Measurements from ENCODE around the gene GCGR.

The GCGR gene

DNA sequence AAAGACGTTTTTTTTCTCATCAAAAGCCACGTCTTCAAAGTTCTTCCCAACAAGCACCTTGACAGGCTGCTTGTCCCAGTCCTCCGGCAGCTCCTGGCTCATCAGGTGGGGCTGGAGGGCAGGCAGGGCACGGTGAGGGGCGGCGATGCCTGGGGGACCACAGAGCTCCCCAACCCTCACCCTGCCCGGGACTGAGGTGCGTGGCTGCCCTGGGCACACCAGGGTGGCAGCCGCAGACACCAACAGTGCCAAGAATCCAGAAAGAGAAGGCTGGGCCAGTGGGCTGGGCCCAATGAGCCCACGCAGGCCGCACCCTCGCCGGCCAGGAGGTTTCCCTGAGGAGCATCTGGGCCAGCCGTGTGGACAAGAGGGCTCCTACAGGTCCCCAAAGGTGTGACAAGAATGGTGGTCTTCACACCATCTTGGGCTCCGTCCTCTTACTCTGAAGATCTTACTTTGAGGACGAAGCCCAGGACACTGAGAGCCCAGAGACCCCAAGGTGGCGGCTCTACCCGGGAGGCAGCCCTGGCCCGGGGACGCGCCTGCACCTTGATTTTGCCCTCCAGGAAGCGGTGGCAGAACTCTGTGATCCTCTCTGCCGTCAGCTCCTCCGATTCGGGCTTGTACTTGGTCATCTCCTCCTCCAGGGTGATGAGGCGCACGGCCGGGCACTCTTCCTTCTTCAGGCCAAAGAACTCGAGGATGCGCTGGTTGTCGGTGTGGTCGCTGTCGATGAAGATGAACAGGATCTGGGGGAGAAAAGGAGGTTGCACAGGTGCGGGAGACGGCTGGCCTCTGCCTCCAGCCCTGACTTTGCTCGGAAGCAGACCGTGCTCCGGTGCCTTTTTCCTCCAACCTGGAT lies 42.2 kb downstream of the GCGR start:
- H3K4me1 Mint-ChIP-seq, result no peaks in the 10 kb centered on the region
- H3K27me3 Mint-ChIP-seq (ENCODE audit: low read depth, poor library complexity), result no peaks in the 10 kb centered on the region
- H3K36me3 Mint-ChIP-seq (ENCODE audit: low read depth), result peaks cover 24% of the 10 kb centered on the region
- no peak overlapping the region for H3K4me3 Mint-ChIP-seq
- no peak overlapping the region for H3K27ac Mint-ChIP-seq
- no peak for DNase-seq
- TF ChIP-seq, protein P1, sequence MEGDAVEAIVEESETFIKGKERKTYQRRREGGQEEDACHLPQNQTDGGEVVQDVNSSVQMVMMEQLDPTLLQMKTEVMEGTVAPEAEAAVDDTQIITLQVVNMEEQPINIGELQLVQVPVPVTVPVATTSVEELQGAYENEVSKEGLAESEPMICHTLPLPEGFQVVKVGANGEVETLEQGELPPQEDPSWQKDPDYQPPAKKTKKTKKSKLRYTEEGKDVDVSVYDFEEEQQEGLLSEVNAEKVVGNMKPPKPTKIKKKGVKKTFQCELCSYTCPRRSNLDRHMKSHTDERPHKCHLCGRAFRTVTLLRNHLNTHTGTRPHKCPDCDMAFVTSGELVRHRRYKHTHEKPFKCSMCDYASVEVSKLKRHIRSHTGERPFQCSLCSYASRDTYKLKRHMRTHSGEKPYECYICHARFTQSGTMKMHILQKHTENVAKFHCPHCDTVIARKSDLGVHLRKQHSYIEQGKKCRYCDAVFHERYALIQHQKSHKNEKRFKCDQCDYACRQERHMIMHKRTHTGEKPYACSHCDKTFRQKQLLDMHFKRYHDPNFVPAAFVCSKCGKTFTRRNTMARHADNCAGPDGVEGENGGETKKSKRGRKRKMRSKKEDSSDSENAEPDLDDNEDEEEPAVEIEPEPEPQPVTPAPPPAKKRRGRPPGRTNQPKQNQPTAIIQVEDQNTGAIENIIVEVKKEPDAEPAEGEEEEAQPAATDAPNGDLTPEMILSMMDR (IDR thresholded peaks at IDR 0.05), result no peak
- H3K9me3 Mint-ChIP-seq, result no peaks in the 10 kb centered on the region

DNA sequence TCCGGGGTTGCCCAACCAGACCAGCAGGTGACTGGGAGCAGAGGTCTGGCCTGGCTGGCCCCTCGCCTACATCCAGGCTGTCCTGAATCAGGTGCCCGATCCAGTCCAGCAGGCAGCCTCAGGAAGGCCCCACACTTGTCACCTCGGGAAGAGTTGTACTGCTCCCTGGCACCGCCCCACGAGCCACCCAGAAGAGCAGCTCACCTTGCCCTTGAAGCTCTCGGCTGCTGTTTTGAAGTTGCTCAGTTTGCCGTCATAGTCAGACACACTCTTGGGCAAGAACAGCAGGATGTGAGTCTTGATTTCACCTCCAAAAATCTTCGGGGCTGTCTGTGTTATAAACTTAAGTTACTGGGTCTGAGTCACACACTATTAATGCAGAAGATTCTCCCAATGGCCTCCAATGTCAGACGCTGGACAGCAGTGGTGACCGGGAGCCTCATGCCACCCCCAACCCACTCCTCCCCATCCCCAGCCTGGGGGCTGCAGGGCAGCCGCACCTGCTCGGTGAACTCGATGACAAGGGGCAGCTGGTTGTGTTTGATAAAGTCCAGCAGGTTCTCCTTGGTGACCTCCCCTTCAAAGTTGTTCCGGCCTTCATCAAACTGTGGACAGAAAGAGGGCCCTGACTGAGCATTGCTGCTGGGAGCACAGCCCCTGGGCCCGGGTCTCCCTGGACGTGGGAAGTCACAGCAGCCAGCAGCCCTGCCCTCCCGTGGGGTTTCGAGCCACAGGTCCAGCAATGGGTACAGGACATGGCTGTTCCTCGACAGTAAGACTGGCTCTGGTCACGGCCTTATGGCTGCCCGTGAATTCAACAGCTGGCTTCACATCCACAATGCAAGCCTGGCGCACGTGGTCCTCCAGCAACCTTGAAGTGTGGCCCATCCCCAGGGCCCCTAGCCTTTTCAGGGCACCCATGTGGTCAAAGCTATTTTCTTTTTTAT lies 43.1 kb downstream of the GCGR start:
- Mint-ChIP-seq H3K4me1 (no peaks in the 10 kb centered on the region), H3K36me3 (ENCODE audit: low read depth) (peaks cover 33% of the 10 kb centered on the region), H3K27ac (no peak overlapping the region), H3K27me3 (ENCODE audit: low read depth, poor library complexity) (no peaks in the 10 kb centered on the region), H3K9me3 (no peaks in the 10 kb centered on the region), H3K4me3 (no peak overlapping the region)
- no peak for DNase-seq
- TF ChIP-seq, protein P1 (IDR thresholded peaks at IDR 0.05), result no peak

DNA sequence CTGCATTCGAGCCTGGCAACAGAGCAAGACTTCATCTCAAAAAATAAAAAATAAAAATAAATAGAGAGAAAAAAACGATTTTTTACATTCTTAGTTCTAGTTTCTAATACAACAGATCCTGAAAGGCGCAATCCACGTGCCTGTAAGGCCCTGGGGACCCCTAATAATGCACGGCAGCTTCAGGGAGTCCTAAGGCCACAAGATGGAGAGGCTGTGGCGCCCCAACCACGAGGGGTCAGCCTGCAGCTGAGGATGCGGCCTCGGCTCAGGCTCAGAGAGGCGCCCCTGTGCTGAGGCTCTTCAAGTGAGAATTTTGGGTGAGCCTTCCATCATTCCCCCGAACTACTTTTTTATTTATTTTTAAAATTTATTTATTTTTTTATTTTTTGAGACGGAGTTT lies 45.5 kb downstream of the GCGR start:
- Mint-ChIP-seq H3K27me3 (ENCODE audit: low read depth, poor library complexity) (no peaks in the 10 kb centered on the region), H3K9me3 (no peaks in the 10 kb centered on the region), H3K36me3 (ENCODE audit: low read depth) (peaks cover 47% of the 10 kb centered on the region), H3K4me1 (no peaks in the 10 kb centered on the region), H3K27ac (no peak overlapping the region), H3K4me3 (no peak overlapping the region)
- no peak for DNase-seq
- TF ChIP-seq, protein P1 (IDR thresholded peaks at IDR 0.05), result no peak

DNA sequence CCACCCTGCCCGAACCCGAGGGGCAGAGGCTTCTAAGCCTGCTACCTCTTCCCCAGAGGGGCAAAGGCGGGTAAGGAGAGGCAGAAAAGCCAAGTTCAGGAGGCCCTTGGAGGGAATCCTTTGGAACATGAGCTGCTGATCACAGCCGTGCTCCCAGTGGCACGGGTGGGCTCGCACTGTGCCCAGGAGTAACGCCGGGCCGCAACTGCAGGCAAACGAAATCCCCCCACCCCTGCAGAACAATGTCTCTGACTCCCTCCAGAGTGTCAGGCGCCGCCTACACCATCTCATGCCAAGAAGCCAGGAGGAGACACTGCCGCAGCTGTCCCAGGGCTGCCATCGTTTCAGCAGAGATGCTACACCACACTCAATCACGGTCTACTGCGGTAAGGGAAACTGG lies 47.5 kb downstream of the GCGR start:
- Mint-ChIP-seq H3K36me3 (ENCODE audit: low read depth) (peaks cover 48% of the 10 kb centered on the region), H3K4me3 (no peak overlapping the region), H3K27me3 (ENCODE audit: low read depth, poor library complexity) (no peaks in the 10 kb centered on the region), H3K27ac (no peak overlapping the region), H3K9me3 (no peaks in the 10 kb centered on the region), H3K4me1 (no peaks in the 10 kb centered on the region)
- TF ChIP-seq, protein P1 (IDR thresholded peaks at IDR 0.05), result no peak
- DNase-seq, result no peak

DNA sequence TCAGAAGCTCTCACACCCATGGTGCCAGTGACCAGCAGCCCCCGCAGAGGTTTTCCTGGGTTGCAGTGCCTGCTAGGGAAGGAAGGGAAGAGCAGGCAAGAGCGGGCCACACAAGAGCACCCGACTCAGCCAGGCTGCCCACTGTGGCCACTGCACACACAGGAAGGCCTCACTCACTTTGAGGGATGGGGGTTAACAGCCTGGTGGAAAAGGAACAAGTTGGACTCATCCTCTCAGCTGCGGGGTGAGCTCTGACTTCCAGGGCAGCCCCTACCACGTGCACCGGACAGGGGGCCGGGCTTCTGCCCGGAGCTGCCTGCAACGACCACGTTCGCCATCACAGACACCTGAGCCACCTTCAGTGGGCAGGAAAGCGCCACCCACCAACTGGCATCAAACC lies 48.3 kb downstream of the GCGR start:
- peaks cover 50% of the 10 kb centered on the region for H3K36me3 Mint-ChIP-seq (ENCODE audit: low read depth)
- no peak for DNase-seq
- no peak overlapping the region for H3K4me3 Mint-ChIP-seq
- peaks cover under 1% of the 10 kb centered on the region for H3K27me3 Mint-ChIP-seq (ENCODE audit: low read depth, poor library complexity)
- H3K27ac Mint-ChIP-seq, result no peak overlapping the region
- no peaks in the 10 kb centered on the region for H3K4me1 Mint-ChIP-seq
- no peaks in the 10 kb centered on the region for H3K9me3 Mint-ChIP-seq
- TF ChIP-seq, protein P1 (IDR thresholded peaks at IDR 0.05), result no peak

Data from nephron progenitor cell (in vitro differentiated cells).